CD4-positive, alpha-beta T cell (primary cell): ENCODE data around the gene GRK2. TPM values are rescaled to one million over a fixed set of nuclear protein-coding genes. Genes with fewer than 3 reads are reported as not detected.

Experiments
- ATAC-seq: fragments of 200-7000 bp; cut with Tn5 transposase; one replicate; pipeline ENCODE4 v1.10.0; 2022; ENCODE audit warnings: mild to moderate bottlenecking; ENCODE audit not compliant: poor library complexity
- CTCF ChIA-PET: fragments of 350-600 bp; sonication (Branson Sonifier 250); formaldehyde crosslinking; loops from one replicate; lab custom pipeline; 2021; ENCODE audit warnings: antibody characterized with exemption, inconsistent platforms; lab: Charles Lee
- POLR2A ChIA-PET: fragments of 350-600 bp; sonication (Branson Sonifier 250); formaldehyde crosslinking; loops from one replicate; lab custom pipeline; 2021; ENCODE audit warnings: antibody characterized with exemption, inconsistent platforms; lab: Charles Lee
- DNase-seq, 14 experiments: peaks; one replicate each; pipeline ENCODE4 v3.0.0-alpha.2; 2013 to 2020; ENCODE audit warnings: mixed read lengths in 2 of 14
- H3K27ac ChIP-seq, 2 donors: one replicate each; pipeline versions ENCODE4 v1.5.1 to v1.7.0; 2013; ENCODE audit warnings: low read length in 2 of 2, low read depth in 1 of 2, mild to moderate bottlenecking in 1 of 2
- H3K27me3 ChIP-seq, 2 experiments: 1 replicate in 1 of 2; 2 replicates in 1 of 2; pipeline versions ENCODE4 v1.6.1 to v1.7.0; 2013; ENCODE audit warnings: low read length in 2 of 2, control low read depth in 1 of 2, mild to moderate bottlenecking in 1 of 2, moderate library complexity in 1 of 2; ENCODE audit not compliant: insufficient read depth in 2 of 2, control insufficient read depth in 1 of 2
- H3K36me3 ChIP-seq: one replicate; pipeline ENCODE4 v1.6.1; 2013; ENCODE audit warnings: low read length, control low read depth; ENCODE audit not compliant: insufficient read depth
- H3K4me1 ChIP-seq: one replicate; pipeline ENCODE4 v1.6.1; 2013; ENCODE audit warnings: low read length, control low read depth; ENCODE audit not compliant: insufficient read depth
- H3K4me3 ChIP-seq: one replicate; pipeline ENCODE4 v1.5.1; 2013; ENCODE audit warnings: mild to moderate bottlenecking, low read length, moderate library complexity
- H3K9me3 ChIP-seq, 2 experiments: 1 replicate in 1 of 2; 2 replicates in 1 of 2; pipeline versions ENCODE4 v1.6.1 to v1.7.0; 2013; ENCODE audit warnings: low read length in 2 of 2, mild to moderate bottlenecking in 2 of 2, control low read depth in 1 of 2, moderate library complexity in 1 of 2; ENCODE audit not compliant: control insufficient read depth in 1 of 2, insufficient read depth in 1 of 2
- H3K27ac Mint-ChIP-seq: one replicate; pipeline ENCODE4 v1.8.0; 2020; ENCODE audit warnings: mixed read lengths
- H3K27me3 Mint-ChIP-seq: one replicate; pipeline ENCODE4 v1.8.0; 2021; ENCODE audit warnings: mixed read lengths
- H3K36me3 Mint-ChIP-seq: one replicate; pipeline ENCODE4 v1.8.0; 2021; ENCODE audit warnings: low read depth, mixed read lengths
- H3K4me1 Mint-ChIP-seq: one replicate; pipeline ENCODE4 v1.8.0; 2021; ENCODE audit warnings: low read depth, mixed read lengths
- H3K4me3 Mint-ChIP-seq: one replicate; pipeline ENCODE4 v1.8.0; 2020; ENCODE audit warnings: mild to moderate bottlenecking, mixed read lengths
- H3K9me3 Mint-ChIP-seq: one replicate; pipeline ENCODE4 v1.8.0; 2020; ENCODE audit warnings: mixed read lengths
- CTCF ChIP-seq: fragments of 200-600 bp; IDR thresholded peaks from one replicate; pipeline ENCODE4 v1.8.0; 2022; ENCODE audit warnings: antibody characterized with exemption, mild to moderate bottlenecking
- intact Hi-C, 2 experiments: fragments of 100-400 bp; cut with DNase I in 1 of 2; cut with micrococcal nuclease in 1 of 2; formaldehyde crosslinking; loops; one replicate each; pipeline versions ENCODE4 v1.15.1 to v1.9.0; 2023 to 2025; cut with DNase I, micrococcal nuclease
- total RNA-seq, 174 experiments: library from RNA in 2 of 174; stranded (reverse) in 2 of 174; gene quantifications; one replicate each; pipeline ENCODE4 v1.2.3 and lab custom pipeline; 2021 to 2026

The GRK2 gene
- total RNA-seq, 2 experiments from 2014 or later = 309 to 325 TPM

GRCh38 chr11:67250059-67251043 lies 15.9 kb upstream of the GRK2 start:
- H3K36me3 Mint-ChIP-seq = peaks cover 100% of the 10 kb centered on the region
- intact Hi-C loops = no loop called here
- Histone ChIP-seq H3K27ac (no peak overlapping the region), H3K4me3 (no peak overlapping the region), H3K27me3 (no peaks in the 10 kb centered on the region), H3K36me3 (peaks cover 99% of the 10 kb centered on the region), H3K9me3 (no peaks in the 10 kb centered on the region), H3K4me1 (peaks cover 27% of the 10 kb centered on the region)
- no peaks in the 10 kb centered on the region for H3K27me3 Mint-ChIP-seq
- POLR2A ChIA-PET = interaction anchor here (1.4 to 5.3 kb wide), 2 partner anchors 10 kb away, joined by 3 to 56 read pairs; no protein-coding TSS in a partner anchor
- no peaks in the 10 kb centered on the region for H3K9me3 Mint-ChIP-seq
- peak overlapping the region; percentile 36 for H3K27ac Mint-ChIP-seq
- peaks cover 69% of the 10 kb centered on the region for H3K4me1 Mint-ChIP-seq
- no peak overlapping the region for H3K4me3 Mint-ChIP-seq
- ATAC-seq (no peak), DNase-seq (peak in 1 of 14 experiments; percentile 29)
- CTCF ChIA-PET = interaction anchor here (2.0 to 4.7 kb wide), 2 partner anchors 9 to 67 kb away, joined by 4 to 22 read pairs; no protein-coding TSS in a partner anchor
- TF ChIP-seq CTCF = no peak

- Mint-ChIP-seq H3K27me3 (no peaks in the 10 kb centered on the region), H3K36me3 (peaks cover 100% of the 10 kb centered on the region), H3K9me3 (no peaks in the 10 kb centered on the region), H3K27ac (peak overlapping the region; percentile 39), H3K4me1 (peaks cover 54% of the 10 kb centered on the region), H3K4me3 (no peak overlapping the region)
- Histone ChIP-seq H3K4me1 (peaks cover 27% of the 10 kb centered on the region), H3K9me3 (no peaks in the 10 kb centered on the region), H3K27me3 (no peaks in the 10 kb centered on the region), H3K36me3 (peaks cover 99% of the 10 kb centered on the region), H3K4me3 (no peak overlapping the region), H3K27ac (no peak overlapping the region)
- ATAC-seq (no peak), DNase-seq (no peak)
- ChIA-PET CTCF (interaction anchor here (2.0 to 4.7 kb wide), 2 partner anchors 11 to 66 kb away, joined by 4 to 22 read pairs; no protein-coding TSS in a partner anchor), POLR2A (interaction anchor here (0.7 to 5.3 kb wide), 5 partner anchors 8 to 102 kb away, joined by 3 to 56 read pairs (median 7); partner anchors contain the start of genes ANKRD13D and POLD4)
- no peak for TF ChIP-seq CTCF
- intact Hi-C loops = no loop called here
Measured at GRCh38 chr11:67251841-67252240, 14.4 kb upstream of the GRK2 start.

GRCh38 chr11:67252831-67253239 lies 13.4 kb upstream of the GRK2 start:
- ChIA-PET POLR2A (interaction anchor here (0.7 to 5.3 kb wide), 8 partner anchors 9 to 117 kb away, joined by 3 to 56 read pairs (median 4); partner anchors contain the start of gene ANKRD13D), CTCF (interaction anchor here (0.9 to 4.7 kb wide), 9 partner anchors 9 to 172 kb away, joined by 3 to 22 read pairs (median 3); partner anchors contain the start of gene ANKRD13D)
- peaks cover 27% of the 10 kb centered on the region for H3K4me1 ChIP-seq
- no peak overlapping the region for H3K4me3 ChIP-seq
- Mint-ChIP-seq H3K27me3 (no peaks in the 10 kb centered on the region), H3K4me3 (no peak overlapping the region), H3K27ac (peak overlapping the region; percentile 57), H3K4me1 (peaks cover 54% of the 10 kb centered on the region), H3K9me3 (no peaks in the 10 kb centered on the region), H3K36me3 (peaks cover 94% of the 10 kb centered on the region)
- no peaks in the 10 kb centered on the region for H3K27me3 ChIP-seq
- no peaks in the 10 kb centered on the region for H3K9me3 ChIP-seq
- H3K36me3 ChIP-seq = peaks cover 95% of the 10 kb centered on the region
- ATAC-seq (peak; percentile 67), DNase-seq (peak in 5 of 14 experiments; percentile 26 to 74 (median 53))
- intact Hi-C loops = no loop called here
- TF ChIP-seq CTCF = peak; percentile 34
- no peak overlapping the region for H3K27ac ChIP-seq
